DND-41 (cell line): Measurements from ENCODE around the gene SLC34A3.
"Not testable (repeated sequence)": the region's sequence is repeated elsewhere in the genome, so short reads cannot be mapped to it uniquely, and the experiment has no call there.

Experiments
- EZH2 ChIP-seq: IDR thresholded peaks from 3 replicates; pipeline ENCODE4 v1.6.1; 2012; ENCODE audit warnings: borderline replicate concordance, low read depth, mild to moderate bottlenecking, moderate library complexity, low read length, inconsistent platforms; ENCODE audit not compliant: severe bottlenecking
- TF ChIP-seq, protein P1 (sequence below): IDR thresholded peaks from 2 replicates; pipeline ENCODE4 v1.5.1; 2012; ENCODE audit warnings: borderline replicate concordance, low read length, moderate library complexity, mild to moderate bottlenecking; ENCODE audit not compliant: poor library complexity, severe bottlenecking; ENCODE audit errors: extremely low read depth

DNA sequence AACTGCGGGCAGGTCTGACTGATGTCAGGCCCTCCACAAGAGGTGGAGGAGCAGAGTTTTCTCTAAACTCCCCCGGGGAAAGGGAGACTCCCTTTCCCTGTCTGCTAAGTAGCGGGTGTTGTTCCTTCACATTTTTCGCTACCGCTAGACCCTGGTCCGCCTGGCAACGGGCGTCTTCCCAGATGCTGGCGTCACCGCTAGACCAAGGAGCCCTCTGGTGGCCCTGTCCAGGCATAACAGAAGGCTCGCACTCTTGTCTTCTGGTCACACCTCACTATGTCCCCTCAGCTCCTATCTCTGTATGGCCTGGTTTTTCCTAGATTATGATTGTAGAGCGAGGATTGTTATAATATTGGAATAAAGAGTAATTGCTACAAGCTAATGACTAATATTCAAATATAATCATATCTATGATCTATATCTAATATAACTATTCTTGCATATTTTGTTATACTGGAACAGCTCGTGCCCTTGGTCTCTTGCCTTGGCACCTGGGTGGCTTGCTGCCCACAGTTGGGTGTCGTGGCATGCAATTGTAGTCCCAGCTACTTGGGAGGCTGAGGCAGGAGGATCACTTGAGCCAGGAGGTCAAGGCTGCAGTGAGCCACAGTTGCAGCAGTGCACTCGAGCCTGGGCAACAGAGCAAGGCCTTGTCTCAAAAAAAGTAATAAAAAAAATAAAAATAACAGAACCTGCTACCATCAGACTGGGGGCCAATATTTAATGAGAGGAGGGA is 31.6 kb downstream of the SLC34A3 start:
- TF ChIP-seq, protein P1, sequence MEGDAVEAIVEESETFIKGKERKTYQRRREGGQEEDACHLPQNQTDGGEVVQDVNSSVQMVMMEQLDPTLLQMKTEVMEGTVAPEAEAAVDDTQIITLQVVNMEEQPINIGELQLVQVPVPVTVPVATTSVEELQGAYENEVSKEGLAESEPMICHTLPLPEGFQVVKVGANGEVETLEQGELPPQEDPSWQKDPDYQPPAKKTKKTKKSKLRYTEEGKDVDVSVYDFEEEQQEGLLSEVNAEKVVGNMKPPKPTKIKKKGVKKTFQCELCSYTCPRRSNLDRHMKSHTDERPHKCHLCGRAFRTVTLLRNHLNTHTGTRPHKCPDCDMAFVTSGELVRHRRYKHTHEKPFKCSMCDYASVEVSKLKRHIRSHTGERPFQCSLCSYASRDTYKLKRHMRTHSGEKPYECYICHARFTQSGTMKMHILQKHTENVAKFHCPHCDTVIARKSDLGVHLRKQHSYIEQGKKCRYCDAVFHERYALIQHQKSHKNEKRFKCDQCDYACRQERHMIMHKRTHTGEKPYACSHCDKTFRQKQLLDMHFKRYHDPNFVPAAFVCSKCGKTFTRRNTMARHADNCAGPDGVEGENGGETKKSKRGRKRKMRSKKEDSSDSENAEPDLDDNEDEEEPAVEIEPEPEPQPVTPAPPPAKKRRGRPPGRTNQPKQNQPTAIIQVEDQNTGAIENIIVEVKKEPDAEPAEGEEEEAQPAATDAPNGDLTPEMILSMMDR = peak; percentile 27
- not testable (repeated sequence) for TF ChIP-seq EZH2
